HPDE6-E6E7 (cell line): ENCODE results near the gene MRPL36.

Source experiments
- DNase-seq: peaks from one replicate; pipeline ENCODE4 v3.0.0; 2011; ENCODE audit warnings: missing footprints; ENCODE audit errors: extremely low spot score

The MRPL36 gene

DNA sequence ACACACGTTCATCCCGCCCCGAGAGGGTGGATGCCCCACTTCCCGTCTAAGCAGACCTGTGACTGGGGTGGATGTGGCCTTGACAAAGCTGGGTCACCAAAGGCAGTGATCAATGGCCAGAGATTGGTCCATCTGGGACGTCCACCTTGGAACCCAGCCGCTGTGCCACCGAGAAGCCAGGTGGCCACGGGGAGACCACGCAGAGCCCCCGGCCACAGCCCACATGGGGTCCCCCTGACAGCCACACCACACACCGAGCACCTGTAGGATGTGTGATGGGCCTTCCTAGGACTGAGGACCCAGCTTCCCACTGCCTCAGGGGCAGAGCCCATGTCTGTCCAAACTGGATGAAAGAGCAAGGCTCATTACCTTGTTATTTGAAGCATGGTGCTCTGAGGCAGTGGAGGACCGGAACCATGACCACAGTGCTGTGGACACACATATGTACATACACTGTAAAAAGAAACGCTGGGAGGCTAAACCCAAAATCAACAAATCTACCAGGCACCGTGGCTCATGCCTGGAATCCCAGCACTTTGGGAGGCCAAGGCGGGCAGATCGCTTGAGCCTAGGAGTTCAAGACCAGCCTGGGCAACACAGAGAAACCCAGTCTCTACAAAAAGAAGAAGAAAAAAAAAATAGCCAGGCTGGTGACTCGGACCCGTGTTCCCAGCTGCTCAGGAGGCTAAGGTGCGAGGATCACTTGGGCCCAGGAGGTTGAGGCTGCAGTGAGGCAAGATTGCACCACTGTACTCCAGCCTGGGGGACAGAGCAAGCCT is 50.1 kb downstream of the MRPL36 start:
- no peak for DNase-seq

DNA sequence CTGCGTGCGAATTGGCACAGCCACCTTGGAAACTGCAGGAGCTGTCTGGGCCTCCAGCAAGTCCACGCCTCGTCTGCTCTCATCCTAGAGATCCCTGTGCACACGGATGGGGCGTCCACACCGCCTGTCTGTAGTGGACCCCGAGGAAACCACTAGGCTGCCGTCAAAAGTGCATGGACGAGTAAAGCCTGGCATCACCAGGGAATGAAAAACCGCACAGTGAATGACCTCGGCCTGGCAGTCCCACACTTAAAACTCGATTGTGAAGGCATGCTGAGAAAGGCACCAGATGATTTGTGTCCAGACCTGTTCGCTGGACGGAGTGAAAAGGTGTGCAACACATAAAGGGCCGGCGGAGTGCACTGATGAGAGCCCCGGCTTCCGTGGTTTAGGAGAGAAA is 50.8 kb downstream of the MRPL36 start:
- no peak for DNase-seq
